Forelimb muscle (tissue), 1 donor: ENCODE data around the gene RHOBTB3. TPM values are rescaled to one million over a fixed set of nuclear protein-coding genes. Genes with fewer than 3 reads are reported as not detected.

ENCODE experiments used
- DNase-seq: peaks from one replicate; pipeline ENCODE4 v3.0.0-alpha.2; 2013; ENCODE audit warnings: low read depth
- polyA plus RNA-seq: library from polyadenylated mRNA; unstranded; fragments of 120-200 nt; gene quantifications from one replicate; pipeline ENCODE4 v1.2.1, GENCODE V29; 2013; ENCODE audit not compliant: insufficient read length

Gene RHOBTB3
- polyA plus RNA-seq, 1 donor, result 97.2 TPM

- DNase-seq, result no peak
Observed at GRCh38 chr5:95713960-95714710, 17.0 kb upstream of the RHOBTB3 start.

GRCh38 chr5:95715799-95716461 lies 15.2 kb upstream of the RHOBTB3 start:
- no peak for DNase-seq

GRCh38 chr5:95717439-95717838 lies 13.7 kb upstream of the RHOBTB3 start:
- DNase-seq, result no peak

GRCh38 chr5:95718203-95718602 lies 12.9 kb upstream of the RHOBTB3 start:
- no peak for DNase-seq

- DNase-seq, result no peak
Observed at GRCh38 chr5:95718738-95719137, 12.4 kb upstream of the RHOBTB3 start.

- no peak for DNase-seq
Observed at GRCh38 chr5:95720094-95720786, 10.9 kb upstream of the RHOBTB3 start.

- DNase-seq, result no peak
Observed at GRCh38 chr5:95721582-95722295, 9.4 kb upstream of the RHOBTB3 start.

GRCh38 chr5:95723632-95724369 lies 7.3 kb upstream of the RHOBTB3 start:
- no peak for DNase-seq

GRCh38 chr5:95725071-95725820 lies 5.9 kb upstream of the RHOBTB3 start:
- no peak for DNase-seq

- no peak for DNase-seq
Observed at GRCh38 chr5:95725937-95726810, 5.0 kb upstream of the RHOBTB3 start.

- no peak for DNase-seq
Observed at GRCh38 chr5:95726811-95727763, 4.0 kb upstream of the RHOBTB3 start.

GRCh38 chr5:95727764-95728191 lies 3.4 kb upstream of the RHOBTB3 start:
- no peak for DNase-seq

- no peak for DNase-seq
Observed at GRCh38 chr5:95728494-95729114, 2.5 kb upstream of the RHOBTB3 start.

GRCh38 chr5:95729115-95730010 lies 1.8 kb upstream of the RHOBTB3 start:
- DNase-seq, result no peak

GRCh38 chr5:95730011-95730700 lies 980 bp upstream of the RHOBTB3 start:
- no peak for DNase-seq
